Breast epithelium (tissue), 3 donors: ENCODE data around the gene CDON.

Experiments used
- CTCF ChIP-seq, 3 donors: fragments of 450-650 bp; IDR thresholded peaks; one replicate each; pipeline ENCODE4 v1.5.1; 2016 to 2017; ENCODE audit warnings: antibody characterized with exemption in 3 of 3, mild to moderate bottlenecking in 3 of 3, moderate library complexity in 3 of 3
- POLR2A ChIP-seq: fragments of 450-650 bp; IDR thresholded peaks from one replicate; pipeline ENCODE4 v1.6.1; 2016; ENCODE audit warnings: antibody characterized with exemption, mild to moderate bottlenecking, moderate library complexity
- POLR2AphosphoS5 ChIP-seq, 3 donors: sonication (generic); formaldehyde crosslinking; IDR thresholded peaks; one replicate each; pipeline ENCODE4 v1.6.1; 2017; ENCODE audit warnings: antibody characterized with exemption in 3 of 3

- TF ChIP-seq CTCF (IDR thresholded peaks at IDR 0.05) (no peak), POLR2A (no peak), POLR2AphosphoS5 (IDR thresholded peaks at IDR 0.05) (no peak)
Measured at GRCh38 chr11:125925804-125926203, 136.9 kb downstream of the CDON start.
